ENCODE data around the gene TTC28. TPM values are rescaled to one million over a fixed set of nuclear protein-coding genes. Genes with fewer than 3 reads are reported as not detected.

Gene TTC28
- total and polyA plus RNA-seq, 2 donors: 2.0 to 5.5 TPM

DNA sequence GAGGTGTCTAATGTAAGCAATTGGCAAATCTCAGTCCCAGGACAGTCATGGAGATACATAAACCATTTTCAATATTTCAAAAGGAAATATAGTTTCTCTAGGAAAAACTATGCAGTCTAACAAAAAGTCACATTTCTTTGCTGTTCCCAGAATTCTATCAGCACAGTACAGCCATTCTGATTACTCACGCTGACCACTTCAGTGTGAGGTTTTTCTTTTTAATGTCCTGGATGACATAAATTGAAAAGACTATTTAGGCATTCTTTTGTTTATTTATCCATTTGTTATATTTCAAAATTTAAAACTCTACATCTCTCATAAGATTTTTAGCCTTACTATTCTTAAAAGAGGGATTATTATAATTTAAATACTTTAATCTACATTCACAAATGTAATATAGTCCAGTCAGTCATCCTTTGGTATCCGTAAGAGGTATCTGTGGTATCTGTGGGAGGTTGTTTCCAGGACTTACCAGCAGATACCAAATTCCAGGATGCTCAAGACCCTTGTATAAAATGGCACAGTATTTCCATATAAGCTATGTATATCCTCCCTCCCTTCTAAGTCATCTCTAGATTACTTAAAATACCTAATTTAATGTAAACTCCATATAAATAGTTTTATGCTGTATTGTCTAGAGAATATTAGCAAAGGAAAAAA lies 429.5 kb downstream of the TTC28 start:
- H3K27me3 ChIP-seq (ENCODE audit: control insufficient read depth in 2 of 2, insufficient read depth in 1 of 2, low read length in 1 of 2): no peaks in the 10 kb centered on the region
- H3K9me3 ChIP-seq (ENCODE audit: control insufficient read depth in 2 of 2, insufficient read depth in 1 of 2, low read length in 1 of 2): no peaks in the 10 kb centered on the region
- H3K4me1 ChIP-seq (ENCODE audit: control insufficient read depth in 2 of 2, insufficient read depth in 2 of 2, low read length in 2 of 2): no peaks in the 10 kb centered on the region
- no peak overlapping the region for H3K4me3 ChIP-seq (ENCODE audit: low read length in 2 of 2)
- no peaks in the 10 kb centered on the region for H3K36me3 ChIP-seq (ENCODE audit: control insufficient read depth in 2 of 2, insufficient read depth in 2 of 2, low read length in 1 of 2)
- no peak for DNase-seq (ENCODE audit: low read depth in 6 of 9, low spot score in 9 of 9)
- H3K27ac ChIP-seq (ENCODE audit: low read depth in 1 of 2, low read length in 1 of 2): no peak overlapping the region
- 97% methylated on average over 2 of the region's 2 CpGs for WGBS

DNA sequence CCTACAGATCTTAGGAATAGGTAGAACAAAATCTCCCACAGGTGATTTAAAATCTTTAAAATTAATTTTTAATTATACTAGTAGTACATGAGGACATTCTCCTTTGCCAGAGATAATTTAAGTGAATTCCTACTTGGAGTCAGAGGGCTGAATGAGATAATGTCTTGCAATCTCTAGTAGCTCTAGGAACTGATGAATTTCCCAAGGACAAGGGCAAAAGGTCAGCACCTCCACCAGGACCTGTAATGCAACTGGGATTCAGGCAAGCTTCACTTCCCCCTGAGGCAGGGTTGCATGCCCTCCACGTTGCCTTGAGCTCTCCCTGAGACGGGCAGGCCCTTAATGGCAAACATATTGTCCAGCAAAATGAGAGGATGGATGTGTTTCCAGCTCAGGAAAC lies 430.2 kb downstream of the TTC28 start:
- H3K36me3 ChIP-seq (ENCODE audit: control insufficient read depth in 2 of 2, insufficient read depth in 2 of 2, low read length in 1 of 2): no peaks in the 10 kb centered on the region
- H3K4me3 ChIP-seq (ENCODE audit: low read length in 2 of 2): no peak overlapping the region
- no peak overlapping the region for H3K27ac ChIP-seq (ENCODE audit: low read depth in 1 of 2, low read length in 1 of 2)
- H3K4me1 ChIP-seq (ENCODE audit: control insufficient read depth in 2 of 2, insufficient read depth in 2 of 2, low read length in 2 of 2): no peaks in the 10 kb centered on the region
- H3K27me3 ChIP-seq (ENCODE audit: control insufficient read depth in 2 of 2, insufficient read depth in 1 of 2, low read length in 1 of 2): no peaks in the 10 kb centered on the region
- 89% methylated on average over 2 of the region's 2 CpGs for WGBS
- H3K9me3 ChIP-seq (ENCODE audit: control insufficient read depth in 2 of 2, insufficient read depth in 1 of 2, low read length in 1 of 2): no peaks in the 10 kb centered on the region
- no peak for DNase-seq (ENCODE audit: low read depth in 6 of 9, low spot score in 9 of 9)

DNA sequence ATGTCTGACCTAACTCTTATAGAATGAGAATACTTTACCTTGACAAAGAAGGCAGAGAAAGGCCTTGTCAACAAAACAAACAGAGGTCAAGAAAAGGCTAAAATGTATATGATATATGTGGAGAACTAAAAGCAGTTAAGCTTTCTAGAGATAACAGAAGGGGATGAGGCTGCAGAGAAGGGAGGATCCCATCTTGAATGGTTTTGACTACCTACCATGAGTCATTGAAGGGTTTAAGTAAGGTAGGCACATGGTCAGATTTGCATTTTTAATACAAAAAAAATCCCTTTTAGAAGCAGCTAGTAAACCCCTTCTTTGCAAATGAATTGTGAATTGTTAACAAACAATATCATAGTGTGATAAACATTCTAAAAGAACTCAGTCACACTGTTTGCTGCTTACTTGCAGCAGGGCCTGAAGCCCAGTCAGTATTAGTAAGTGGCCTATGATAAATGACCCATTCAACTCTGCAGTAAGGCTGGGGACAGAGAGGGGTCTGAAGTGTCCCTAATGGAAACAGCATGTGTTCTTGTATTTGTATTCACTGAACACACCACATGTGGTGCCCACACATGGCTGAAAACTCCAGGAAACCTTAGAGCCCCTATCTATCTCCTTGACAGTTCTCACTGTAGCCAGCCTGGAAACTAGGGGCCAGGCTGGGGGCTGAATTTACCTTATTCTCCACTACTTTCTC lies 431.8 kb downstream of the TTC28 start:
- Histone ChIP-seq H3K27me3 (ENCODE audit: control insufficient read depth in 2 of 2, insufficient read depth in 1 of 2, low read length in 1 of 2) (no peaks in the 10 kb centered on the region), H3K9me3 (ENCODE audit: control insufficient read depth in 2 of 2, insufficient read depth in 1 of 2, low read length in 1 of 2) (no peaks in the 10 kb centered on the region), H3K4me1 (ENCODE audit: control insufficient read depth in 2 of 2, insufficient read depth in 2 of 2, low read length in 2 of 2) (no peaks in the 10 kb centered on the region), H3K36me3 (ENCODE audit: control insufficient read depth in 2 of 2, insufficient read depth in 2 of 2, low read length in 1 of 2) (no peaks in the 10 kb centered on the region), H3K4me3 (ENCODE audit: low read length in 2 of 2) (no peak overlapping the region), H3K27ac (ENCODE audit: low read depth in 1 of 2, low read length in 1 of 2) (no peak overlapping the region)
- no peak for DNase-seq (ENCODE audit: low read depth in 6 of 9, low spot score in 9 of 9)

DNA sequence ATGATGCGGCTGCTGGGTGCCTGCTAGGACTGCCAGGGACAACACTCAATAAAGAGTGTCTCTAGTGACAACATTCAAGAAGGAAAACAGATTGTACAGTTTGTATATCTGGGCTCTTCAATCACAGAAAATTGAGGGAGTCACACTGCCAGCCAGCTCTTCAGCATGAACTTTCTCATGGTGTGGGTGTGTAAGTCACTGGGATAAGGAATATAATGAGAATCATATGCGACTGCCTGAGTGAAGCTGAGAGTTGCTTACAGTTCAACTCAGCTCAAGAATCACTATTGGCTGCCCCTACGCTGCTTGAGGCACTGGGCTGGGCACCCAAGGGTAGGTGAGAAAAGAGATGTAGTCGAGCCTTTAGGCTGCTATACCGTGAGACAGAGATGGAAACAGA lies 432.5 kb downstream of the TTC28 start:
- Histone ChIP-seq H3K4me3 (ENCODE audit: low read length in 2 of 2) (no peak overlapping the region), H3K27me3 (ENCODE audit: control insufficient read depth in 2 of 2, insufficient read depth in 1 of 2, low read length in 1 of 2) (no peaks in the 10 kb centered on the region), H3K4me1 (ENCODE audit: control insufficient read depth in 2 of 2, insufficient read depth in 2 of 2, low read length in 2 of 2) (no peaks in the 10 kb centered on the region), H3K9me3 (ENCODE audit: control insufficient read depth in 2 of 2, insufficient read depth in 1 of 2, low read length in 1 of 2) (no peaks in the 10 kb centered on the region), H3K27ac (ENCODE audit: low read depth in 1 of 2, low read length in 1 of 2) (no peak overlapping the region), H3K36me3 (ENCODE audit: control insufficient read depth in 2 of 2, insufficient read depth in 2 of 2, low read length in 1 of 2) (no peaks in the 10 kb centered on the region)
- no peak for DNase-seq (ENCODE audit: low read depth in 6 of 9, low spot score in 9 of 9)
- 95% methylated on average over 5 of the region's 5 CpGs for WGBS

DNA sequence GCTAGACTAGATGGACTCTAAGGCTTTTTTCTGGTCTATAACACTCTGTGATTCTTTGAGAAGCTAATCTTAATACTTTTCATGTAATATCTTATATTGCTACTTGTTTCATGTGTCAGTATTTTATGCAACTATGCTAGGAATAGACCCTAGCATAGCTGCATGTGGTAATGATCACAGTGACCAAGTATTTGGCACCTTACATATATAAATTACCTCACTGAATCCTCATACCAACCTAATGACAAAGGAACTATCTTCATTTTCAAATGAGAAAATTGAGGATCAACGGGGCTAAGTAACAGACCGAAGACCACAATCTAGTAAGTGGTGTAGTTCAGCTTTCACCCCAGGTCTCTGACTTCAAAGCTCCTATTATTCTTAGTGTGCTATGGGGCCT lies 433.2 kb downstream of the TTC28 start:
- no peaks in the 10 kb centered on the region for H3K4me1 ChIP-seq (ENCODE audit: control insufficient read depth in 2 of 2, insufficient read depth in 2 of 2, low read length in 2 of 2)
- H3K27ac ChIP-seq (ENCODE audit: low read depth in 1 of 2, low read length in 1 of 2): no peak overlapping the region
- H3K36me3 ChIP-seq (ENCODE audit: control insufficient read depth in 2 of 2, insufficient read depth in 2 of 2, low read length in 1 of 2): no peaks in the 10 kb centered on the region
- WGBS: 97% methylated on average over 2 of the region's 2 CpGs
- no peaks in the 10 kb centered on the region for H3K27me3 ChIP-seq (ENCODE audit: control insufficient read depth in 2 of 2, insufficient read depth in 1 of 2, low read length in 1 of 2)
- no peak overlapping the region for H3K4me3 ChIP-seq (ENCODE audit: low read length in 2 of 2)
- DNase-seq (ENCODE audit: low read depth in 6 of 9, low spot score in 9 of 9): no peak
- no peaks in the 10 kb centered on the region for H3K9me3 ChIP-seq (ENCODE audit: control insufficient read depth in 2 of 2, insufficient read depth in 1 of 2, low read length in 1 of 2)

DNA sequence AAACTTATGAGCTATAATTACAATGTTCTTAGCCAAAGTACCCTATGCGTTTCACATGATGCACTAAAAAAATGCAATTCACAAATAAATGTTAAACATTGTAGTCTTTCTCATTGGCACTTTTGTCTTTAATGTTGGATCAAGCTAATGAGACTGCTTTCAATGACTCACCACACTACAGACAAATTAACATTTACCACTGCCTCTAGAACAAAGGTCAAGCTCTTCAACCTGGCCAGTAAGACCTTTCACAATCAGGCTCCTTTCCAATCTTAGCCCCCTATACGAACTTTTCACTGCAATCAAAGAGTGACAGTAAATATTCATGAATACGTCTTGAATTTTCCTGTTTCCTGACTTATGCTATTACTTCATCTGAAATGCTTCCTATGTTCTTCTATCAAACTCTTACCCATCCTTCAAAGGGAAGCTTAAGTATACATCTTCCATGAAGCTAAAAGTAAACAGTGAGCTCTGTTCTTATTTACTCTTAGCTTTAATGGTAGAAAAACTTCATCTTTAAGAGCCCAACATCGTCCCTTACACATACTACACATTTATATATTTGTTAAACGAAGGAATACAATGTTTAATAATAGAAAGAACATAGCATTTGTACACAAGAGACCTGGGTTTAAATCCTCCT lies 433.9 kb downstream of the TTC28 start:
- H3K27me3 ChIP-seq (ENCODE audit: control insufficient read depth in 2 of 2, insufficient read depth in 1 of 2, low read length in 1 of 2): no peaks in the 10 kb centered on the region
- no peak overlapping the region for H3K4me3 ChIP-seq (ENCODE audit: low read length in 2 of 2)
- H3K9me3 ChIP-seq (ENCODE audit: control insufficient read depth in 2 of 2, insufficient read depth in 1 of 2, low read length in 1 of 2): no peaks in the 10 kb centered on the region
- H3K4me1 ChIP-seq (ENCODE audit: control insufficient read depth in 2 of 2, insufficient read depth in 2 of 2, low read length in 2 of 2): no peaks in the 10 kb centered on the region
- 95% methylated on average over 5 of the region's 5 CpGs for WGBS
- no peaks in the 10 kb centered on the region for H3K36me3 ChIP-seq (ENCODE audit: control insufficient read depth in 2 of 2, insufficient read depth in 2 of 2, low read length in 1 of 2)
- no peak overlapping the region for H3K27ac ChIP-seq (ENCODE audit: low read depth in 1 of 2, low read length in 1 of 2)
- DNase-seq (ENCODE audit: low read depth in 6 of 9, low spot score in 9 of 9): no peak

DNA sequence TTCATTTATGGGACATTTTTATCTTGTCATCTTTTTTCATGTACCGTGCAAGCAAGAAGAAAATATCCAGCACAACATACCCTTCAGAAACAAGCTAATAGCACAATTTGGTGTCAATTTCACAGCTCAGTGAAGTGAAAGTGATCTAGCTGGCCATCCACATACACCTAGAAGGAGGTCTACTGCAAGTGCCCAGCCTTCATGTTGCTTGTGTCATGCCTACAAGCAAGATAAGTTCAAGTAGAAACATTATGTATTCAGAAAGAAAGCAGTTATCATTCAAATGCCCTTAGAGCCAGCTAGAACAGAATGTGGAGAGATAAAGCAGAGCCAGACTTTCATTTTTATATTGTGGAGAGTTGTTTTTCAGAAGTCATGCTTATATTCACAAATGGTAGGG lies 434.9 kb downstream of the TTC28 start:
- Histone ChIP-seq H3K4me3 (ENCODE audit: low read length in 2 of 2) (no peak overlapping the region), H3K36me3 (ENCODE audit: control insufficient read depth in 2 of 2, insufficient read depth in 2 of 2, low read length in 1 of 2) (no peaks in the 10 kb centered on the region), H3K27me3 (ENCODE audit: control insufficient read depth in 2 of 2, insufficient read depth in 1 of 2, low read length in 1 of 2) (no peaks in the 10 kb centered on the region), H3K9me3 (ENCODE audit: control insufficient read depth in 2 of 2, insufficient read depth in 1 of 2, low read length in 1 of 2) (no peaks in the 10 kb centered on the region), H3K27ac (ENCODE audit: low read depth in 1 of 2, low read length in 1 of 2) (no peak overlapping the region), H3K4me1 (ENCODE audit: control insufficient read depth in 2 of 2, insufficient read depth in 2 of 2, low read length in 2 of 2) (no peaks in the 10 kb centered on the region)
- no peak for DNase-seq (ENCODE audit: low read depth in 6 of 9, low spot score in 9 of 9)
- WGBS: 91% methylated on average over 1 of the region's 1 CpG

DNA sequence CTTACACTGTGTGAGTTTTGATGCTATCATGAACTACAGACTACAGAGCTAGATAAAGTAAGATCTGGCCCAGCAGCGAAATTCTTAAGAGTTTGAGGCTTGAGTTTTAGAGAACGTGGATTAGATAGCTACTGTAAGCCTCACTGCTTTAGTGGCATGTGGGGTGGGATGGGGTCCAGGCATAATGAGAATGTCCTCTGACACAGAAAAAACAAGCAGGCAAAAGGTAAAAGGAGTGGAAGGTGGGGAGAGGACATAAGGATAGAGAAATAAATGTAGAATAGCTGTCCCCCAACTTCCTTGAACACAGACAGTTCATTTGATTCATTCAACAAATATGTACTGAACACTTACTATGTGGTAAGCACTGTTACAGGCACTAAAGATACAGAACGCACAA lies 436.1 kb downstream of the TTC28 start:
- 97% methylated on average over 3 of the region's 3 CpGs for WGBS
- no peaks in the 10 kb centered on the region for H3K27me3 ChIP-seq (ENCODE audit: control insufficient read depth in 2 of 2, insufficient read depth in 1 of 2, low read length in 1 of 2)

DNA sequence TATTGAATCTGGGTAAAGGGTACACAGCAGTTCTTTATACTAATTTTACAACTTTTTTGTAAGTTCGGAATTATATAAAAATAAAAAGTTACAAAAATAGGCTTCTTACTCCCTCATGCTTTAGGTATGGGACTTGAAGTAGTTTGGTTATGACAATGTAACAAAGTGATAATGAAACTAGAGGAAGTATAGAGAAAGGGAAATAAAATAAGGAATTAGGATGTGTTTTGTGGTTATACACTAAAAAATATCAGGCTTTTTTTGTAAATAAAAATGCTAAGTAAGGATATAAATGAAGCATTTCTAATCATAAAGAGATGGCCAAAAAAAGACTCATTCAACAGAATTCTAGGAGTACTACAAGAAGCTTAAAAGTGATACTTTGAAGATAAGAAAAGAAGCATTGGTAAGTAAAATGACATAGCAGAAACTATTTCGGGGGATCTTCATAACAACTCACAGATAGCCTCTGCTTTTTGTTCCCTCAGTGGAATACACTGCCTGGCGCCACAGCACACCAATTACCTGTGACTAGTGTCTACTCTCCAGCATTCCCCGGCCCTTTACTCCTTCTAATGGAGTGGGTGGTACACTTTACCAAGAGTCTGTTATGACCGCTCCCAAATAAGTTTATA lies 437.9 kb downstream of the TTC28 start:
- 80% methylated on average over 5 of the region's 5 CpGs for WGBS
- no peak overlapping the region for H3K27ac ChIP-seq (ENCODE audit: low read depth in 1 of 2, low read length in 1 of 2)
- H3K4me3 ChIP-seq (ENCODE audit: low read length in 2 of 2): no peak overlapping the region
- no peaks in the 10 kb centered on the region for H3K4me1 ChIP-seq (ENCODE audit: control insufficient read depth in 2 of 2, insufficient read depth in 2 of 2, low read length in 2 of 2)
- H3K27me3 ChIP-seq (ENCODE audit: control insufficient read depth in 2 of 2, insufficient read depth in 1 of 2, low read length in 1 of 2): no peaks in the 10 kb centered on the region
- no peak for DNase-seq (ENCODE audit: low read depth in 6 of 9, low spot score in 9 of 9)
- no peaks in the 10 kb centered on the region for H3K9me3 ChIP-seq (ENCODE audit: control insufficient read depth in 2 of 2, insufficient read depth in 1 of 2, low read length in 1 of 2)
- H3K36me3 ChIP-seq (ENCODE audit: control insufficient read depth in 2 of 2, insufficient read depth in 2 of 2, low read length in 1 of 2): no peaks in the 10 kb centered on the region

More for the DNA sequence above, 436.1 kb downstream of the TTC28 start:
- H3K27ac ChIP-seq (ENCODE audit: low read depth in 1 of 2, low read length in 1 of 2): no peak overlapping the region
- H3K4me3 ChIP-seq (ENCODE audit: low read length in 2 of 2): no peak overlapping the region
- DNase-seq (ENCODE audit: low read depth in 6 of 9, low spot score in 9 of 9): no peak
- no peaks in the 10 kb centered on the region for H3K36me3 ChIP-seq (ENCODE audit: control insufficient read depth in 2 of 2, insufficient read depth in 2 of 2, low read length in 1 of 2)
- no peaks in the 10 kb centered on the region for H3K4me1 ChIP-seq (ENCODE audit: control insufficient read depth in 2 of 2, insufficient read depth in 2 of 2, low read length in 2 of 2)
- no peaks in the 10 kb centered on the region for H3K9me3 ChIP-seq (ENCODE audit: control insufficient read depth in 2 of 2, insufficient read depth in 1 of 2, low read length in 1 of 2)

All from thymus (tissue), 11 donors.